Subcutaneous abdominal adipose tissue (tissue), 5 donors: ENCODE data around the gene PITPNM1.
"Not testable (repeated sequence)": the region's sequence is repeated elsewhere in the genome, so short reads cannot be mapped to it uniquely, and the experiment has no call there.

Experiments
- H3K27ac ChIP-seq: one replicate; pipeline ENCODE4 v1.7.0; 2013; ENCODE audit warnings: low read depth, mild to moderate bottlenecking, inconsistent platforms, low read length, moderate library complexity
- H3K27me3 ChIP-seq, 5 donors: one replicate each; pipeline ENCODE4 v1.7.0; 2013; ENCODE audit warnings: low read length in 5 of 5, inconsistent platforms in 1 of 5; ENCODE audit not compliant: control insufficient read depth in 5 of 5, insufficient read depth in 4 of 5
- H3K36me3 ChIP-seq, 5 donors: one replicate each; pipeline ENCODE4 v1.7.0; 2013; ENCODE audit warnings: low read length in 5 of 5; ENCODE audit not compliant: control insufficient read depth in 5 of 5, insufficient read depth in 5 of 5
- H3K4me1 ChIP-seq, 5 donors: one replicate each; pipeline ENCODE4 v1.7.0; 2013; ENCODE audit warnings: low read length in 5 of 5, mild to moderate bottlenecking in 3 of 5, moderate library complexity in 1 of 5; ENCODE audit not compliant: control insufficient read depth in 5 of 5, insufficient read depth in 5 of 5
- H3K4me3 ChIP-seq, 5 donors: one replicate each; pipeline ENCODE4 v1.7.0; 2013; ENCODE audit warnings: low read length in 5 of 5, low read depth in 1 of 5
- H3K9ac ChIP-seq, 5 donors: one replicate each; pipeline ENCODE4 v1.7.0; 2013; ENCODE audit warnings: low read length in 5 of 5, mild to moderate bottlenecking in 4 of 5, moderate library complexity in 3 of 5
- H3K9me3 ChIP-seq, 5 donors: one replicate each; pipeline ENCODE4 v1.7.0; 2013; ENCODE audit warnings: low read length in 5 of 5; ENCODE audit not compliant: control insufficient read depth in 5 of 5
- donor health status: healthy.
- donor health status: healthy.
- donor health status: healthy.
- donor health status: healthy.
- donor health status: healthy.

Gene PITPNM1

GRCh38 chr11:67514116-67514515 lies 9.0 kb upstream of the PITPNM1 start:
- no peak overlapping the region for H3K4me3 ChIP-seq
- H3K27ac ChIP-seq = no peak overlapping the region
- H3K9me3 ChIP-seq = no peaks in the 10 kb centered on the region
- H3K9ac ChIP-seq = no peak overlapping the region
- peaks cover 0 to under 1% (median under 1%) of the 10 kb centered on the region in 5 donors for H3K4me1 ChIP-seq
- peaks cover 0 to 11% (median 3%) of the 10 kb centered on the region in 5 donors for H3K27me3 ChIP-seq
- H3K36me3 ChIP-seq = no peaks in the 10 kb centered on the region

GRCh38 chr11:67511558-67511957 lies 6.4 kb upstream of the PITPNM1 start:
- not testable (repeated sequence) for H3K27me3 ChIP-seq, H3K9me3 ChIP-seq, H3K27ac ChIP-seq, H3K9ac ChIP-seq, H3K36me3 ChIP-seq, H3K4me3 ChIP-seq
- peaks cover 0 to 24% (median 20%) of the 10 kb centered on the region in 5 donors for H3K4me1 ChIP-seq

GRCh38 chr11:67510023-67510345 lies 4.8 kb upstream of the PITPNM1 start:
- H3K4me1 ChIP-seq = peaks cover 2 to 40% (median 33%) of the 10 kb centered on the region in 5 donors
- peaks cover 0 to 3% (median 3%) of the 10 kb centered on the region in 5 donors for H3K27me3 ChIP-seq
- H3K9me3 ChIP-seq = no peaks in the 10 kb centered on the region
- no peak overlapping the region for H3K4me3 ChIP-seq
- no peak overlapping the region for H3K27ac ChIP-seq
- peaks cover 0 to 2% (median 0%) of the 10 kb centered on the region in 5 donors for H3K36me3 ChIP-seq
- no peak overlapping the region for H3K9ac ChIP-seq

GRCh38 chr11:67508486-67509121 lies 3.4 kb upstream of the PITPNM1 start:
- peak overlapping the region in 4 of 5 donors; percentile 82 to 99 (median 93) for H3K9ac ChIP-seq
- peak overlapping the region; percentile 93 for H3K27ac ChIP-seq
- no peaks in the 10 kb centered on the region for H3K9me3 ChIP-seq
- peak overlapping the region; percentile 64 to 91 (median 87) for H3K4me3 ChIP-seq
- peaks cover 0 to 2% (median 0%) of the 10 kb centered on the region in 5 donors for H3K36me3 ChIP-seq
- H3K4me1 ChIP-seq = peaks cover 2 to 51% (median 44%) of the 10 kb centered on the region in 5 donors
- peaks cover 0 to 5% (median 3%) of the 10 kb centered on the region in 5 donors for H3K27me3 ChIP-seq

GRCh38 chr11:67507864-67508485 lies 2.8 kb upstream of the PITPNM1 start, which contains the start of gene CDK2AP2:
Gene CDK2AP2 (minus strand): TSS chr11:67508162. CDS start chr11:67508082, 80 bp downstream.
- Histone ChIP-seq H3K27ac (peak within 1 kb of the TSS; percentile 93), H3K4me3 (peak within 1 kb of the TSS; percentile 75 to 91 (median 87)), H3K4me1 (peaks cover 2 to 54% (median 46%) of the 10 kb centered on the region in 5 donors), H3K9me3 (no peaks in the 10 kb centered on the region), H3K27me3 (peaks cover 0 to 5% (median 3%) of the 10 kb centered on the region in 5 donors), H3K9ac (peak within 1 kb of the TSS in 4 of 5 donors; percentile 82 to 99 (median 93)), H3K36me3 (peaks cover 0 to 2% (median 0%) of the 10 kb centered on the region in 5 donors)

GRCh38 chr11:67507242-67507863 lies 2.2 kb upstream of the PITPNM1 start:
- H3K9ac ChIP-seq = peak overlapping the region in 4 of 5 donors; percentile 51 to 95 (median 70)
- H3K4me1 ChIP-seq = peaks cover 2 to 54% (median 46%) of the 10 kb centered on the region in 5 donors
- H3K4me3 ChIP-seq = peak overlapping the region; percentile 75 to 91 (median 87)
- peaks cover 0 to 5% (median 3%) of the 10 kb centered on the region in 5 donors for H3K27me3 ChIP-seq
- no peaks in the 10 kb centered on the region for H3K9me3 ChIP-seq
- H3K27ac ChIP-seq = peak overlapping the region; percentile 93
- peaks cover 0 to 3% (median 0%) of the 10 kb centered on the region in 5 donors for H3K36me3 ChIP-seq

- Histone ChIP-seq H3K36me3 (peaks cover 0 to 10% (median 0%) of the 10 kb centered on the region in 5 donors), H3K4me3 (no peak overlapping the region), H3K27me3 (peaks cover 0 to 5% (median 0%) of the 10 kb centered on the region in 5 donors), H3K9me3 (no peaks in the 10 kb centered on the region), H3K9ac (peak overlapping the region in 3 of 5 donors; percentile 53 to 79 (median 69)), H3K4me1 (peaks cover 2 to 54% (median 46%) of the 10 kb centered on the region in 5 donors), H3K27ac (peak overlapping the region; percentile 87)
Observed at GRCh38 chr11:67506426-67507051, 1.4 kb upstream of the PITPNM1 start.

GRCh38 chr11:67505605-67506396 lies 638 bp upstream of the PITPNM1 start:
- H3K4me1 ChIP-seq = peaks cover 2 to 54% (median 46%) of the 10 kb centered on the region in 5 donors
- H3K9ac ChIP-seq = peak overlapping the region in 4 of 5 donors; percentile 67 to 79 (median 69)
- peak overlapping the region; percentile 87 for H3K27ac ChIP-seq
- no peaks in the 10 kb centered on the region for H3K9me3 ChIP-seq
- H3K27me3 ChIP-seq = peaks cover 0 to 3% (median 0%) of the 10 kb centered on the region in 5 donors
- peaks cover 0 to 13% (median 3%) of the 10 kb centered on the region in 5 donors for H3K36me3 ChIP-seq
- peak overlapping the region; percentile 48 to 79 (median 72) for H3K4me3 ChIP-seq
